A549 (cell line): Measurements from ENCODE around the gene LAMB1. TPM values are rescaled to one million over a fixed set of nuclear protein-coding genes. Genes with fewer than 3 reads are reported as not detected.
A peak's percentile ranks its signal among the peaks of the same experiment; 100 is the strongest.
"Not testable (repeated sequence)": the region's sequence is repeated elsewhere in the genome, so short reads cannot be mapped to it uniquely, and the experiment has no call there.

Experiments used
- ATAC-seq, 2 experiments: fragments of 200-7000 bp in 1 of 2; fragments of >200 bp in 1 of 2; cut with Nextera tagmentation in 1 of 2; cut with Tn5 transposase in 1 of 2; 3 replicates each; pipeline versions ENCODE4 v1.8.0 to v1.9.1; 2018 to 2020; ENCODE audit warnings: mild to moderate bottlenecking in 1 of 2, moderate library complexity in 1 of 2
- CTCF ChIA-PET: fragments of 300-600 bp; sonication (Branson Sonifier 250); formaldehyde crosslinking; extraction: SDS; loops from one replicate; lab custom pipeline; 2021; ENCODE audit warnings: antibody characterized with exemption, inconsistent platforms; lab: Yijun Ruan, JAX
- POLR2A ChIA-PET: fragments of 350-600 bp; formaldehyde crosslinking; extraction: SDS; loops from one replicate; lab custom pipeline; 2021; ENCODE audit warnings: antibody characterized with exemption, inconsistent platforms; lab: Yijun Ruan, JAX
- DNase-seq, 2 experiments: peaks; one replicate each; pipeline versions ENCODE4 v3.0.0 to v3.0.0-alpha.2; 2011 to 2016; ENCODE audit warnings: low read depth in 1 of 2, low spot score in 1 of 2
- FAIRE-seq: peaks from 2 replicates; lab custom pipeline; 2011; peaks lifted over from hg19 to GRCh38; lab: Jason Lieb, UNC
- H3K27ac ChIP-seq, 2 experiments: fragments of >200 bp; sonication (Bioruptor Twin); formaldehyde crosslinking; 3 replicates each; pipeline ENCODE4 v1.5.1; 2016 to 2017
- H3K4me1 ChIP-seq: fragments of >200 bp; sonication (Bioruptor Twin); formaldehyde crosslinking; 3 replicates; pipeline ENCODE4 v1.6.1; 2016
- H3K4me2 ChIP-seq: fragments of >200 bp; sonication (Bioruptor Twin); formaldehyde crosslinking; 3 replicates; pipeline ENCODE4 v1.6.1; 2016
- H3K4me3 ChIP-seq: fragments of >200 bp; sonication (Bioruptor Twin); formaldehyde crosslinking; 3 replicates; pipeline ENCODE4 v1.5.1; 2016
- H3K9me3 ChIP-seq: fragments of >200 bp; sonication (Bioruptor Twin); formaldehyde crosslinking; 3 replicates; pipeline ENCODE4 v1.6.1; 2016
- BCL3 ChIP-seq: fragments of >200 bp; sonication (Bioruptor Twin); formaldehyde crosslinking; IDR thresholded peaks from 3 replicates; pipeline ENCODE4 v1.6.1; 2016
- CBX2 ChIP-seq: fragments of 200-600 bp; sonication (generic); IDR thresholded peaks from 2 replicates; pipeline ENCODE4 v1.6.1; 2016; ENCODE audit warnings: low read depth, mild to moderate bottlenecking, borderline replicate concordance
- CEBPB ChIP-seq, 2 experiments: fragments of >200 bp in 1 of 2; sonication (Bioruptor Twin) in 1 of 2; formaldehyde crosslinking in 1 of 2; IDR thresholded peaks; 2 replicates each; pipeline ENCODE4 v1.6.1; 2012 to 2016
- EP300 ChIP-seq, 2 experiments: fragments of >200 bp; sonication (Bioruptor Twin); formaldehyde crosslinking; IDR thresholded peaks; 2 replicates in 1 of 2; 3 replicates in 1 of 2; pipeline ENCODE4 v1.6.1; 2016 to 2017
- FOSB ChIP-seq: fragments of 250-450 bp; sonication (Bioruptor Pico); IDR thresholded peaks from 2 replicates; pipeline ENCODE4 v1.5.0; 2020; ENCODE audit warnings: mild to moderate bottlenecking, moderate library complexity
- FOXS1 ChIP-seq: fragments of 250-450 bp; sonication (Bioruptor Pico); IDR thresholded peaks from 2 replicates; pipeline ENCODE4 v1.5.0; 2020; ENCODE audit warnings: mild to moderate bottlenecking, moderate library complexity
- HDAC2 ChIP-seq: fragments of 200-600 bp; sonication (generic); IDR thresholded peaks from 2 replicates; pipeline ENCODE4 v1.6.1; 2016
- HOXA7 ChIP-seq: fragments of 250-450 bp; sonication (Bioruptor Pico); IDR thresholded peaks from 2 replicates; pipeline ENCODE4 v1.5.0; 2020; ENCODE audit warnings: mild to moderate bottlenecking, moderate library complexity
- JUN ChIP-seq, 2 experiments: fragments of >200 bp; sonication (Bioruptor Twin); formaldehyde crosslinking; IDR thresholded peaks; 2 replicates in 1 of 2; 3 replicates in 1 of 2; pipeline ENCODE4 v1.6.1; 2016 to 2017
- MAFK ChIP-seq: fragments of 450-650 bp; IDR thresholded peaks from 2 replicates; pipeline ENCODE4 v1.6.1; 2014; ENCODE audit not compliant: partially characterized antibody
- MAZ ChIP-seq: fragments of 150-350 bp; IDR thresholded peaks from 2 replicates; pipeline ENCODE4 v1.6.1; 2014; ENCODE audit warnings: antibody characterized with exemption, low read depth, low read length, borderline replicate concordance
- NPAS2 ChIP-seq: fragments of 250-450 bp; sonication (Bioruptor Pico); IDR thresholded peaks from 2 replicates; pipeline ENCODE4 v1.8.0; 2022; ENCODE audit warnings: mild to moderate bottlenecking, moderate library complexity, borderline replicate concordance
- NR3C1 ChIP-seq: fragments of >200 bp; sonication (Bioruptor Twin); formaldehyde crosslinking; IDR thresholded peaks from 3 replicates; pipeline ENCODE4 v1.6.1; 2017
- PBX3 ChIP-seq: IDR thresholded peaks from 2 replicates; pipeline ENCODE4 v1.6.1; 2012
- POLR2A ChIP-seq: IDR thresholded peaks from 2 replicates; pipeline ENCODE4 v1.6.1; 2012; ENCODE audit warnings: mild to moderate bottlenecking, low read length
- RARB ChIP-seq: fragments of 250-450 bp; sonication (Bioruptor Pico); IDR thresholded peaks from 2 replicates; pipeline ENCODE4 v1.8.0; 2021; ENCODE audit warnings: mild to moderate bottlenecking, moderate library complexity
- ZSCAN20 ChIP-seq: fragments of 250-450 bp; sonication (Bioruptor Pico); IDR thresholded peaks from 2 replicates; pipeline ENCODE4 v1.8.0; 2022; ENCODE audit warnings: mild to moderate bottlenecking, moderate library complexity
- WGBS: methylation state at CpG from one replicate; pipeline ENCODE4 v1.1.6; 2017; ENCODE audit errors: missing lambda C conversion rate; 5-methylcytosine and 5-hydroxymethylcytosine counted together
- polyA plus RNA-seq, 4 experiments: library from polyadenylated mRNA; depleted of rRNA in 3 of 4; stranded (reverse); fragments of >200 nt; fragmentation: RNase III in 1 of 4; extraction: RNeasy Plus Mini Kit Qiagen cat#74134 plus additional on column Dnase treatment in 1 of 4; gene quantifications; 2 replicates in 3 of 4; 3 replicates in 1 of 4; pipeline ENCODE4 v1.2.3, GENCODE V29; 2011 to 2017
- TF ChIP-seq, protein P1 (sequence below): fragments of 200-600 bp; sonication (generic); IDR thresholded peaks from 2 replicates; pipeline ENCODE4 v1.6.1; 2016; ENCODE audit warnings: antibody characterized with exemption, mild to moderate bottlenecking, moderate library complexity

The LAMB1 gene
- polyA plus RNA-seq, 2 of the 4 experiments (the other 2 are of a cell fraction), result 142 to 162 TPM

DNA sequence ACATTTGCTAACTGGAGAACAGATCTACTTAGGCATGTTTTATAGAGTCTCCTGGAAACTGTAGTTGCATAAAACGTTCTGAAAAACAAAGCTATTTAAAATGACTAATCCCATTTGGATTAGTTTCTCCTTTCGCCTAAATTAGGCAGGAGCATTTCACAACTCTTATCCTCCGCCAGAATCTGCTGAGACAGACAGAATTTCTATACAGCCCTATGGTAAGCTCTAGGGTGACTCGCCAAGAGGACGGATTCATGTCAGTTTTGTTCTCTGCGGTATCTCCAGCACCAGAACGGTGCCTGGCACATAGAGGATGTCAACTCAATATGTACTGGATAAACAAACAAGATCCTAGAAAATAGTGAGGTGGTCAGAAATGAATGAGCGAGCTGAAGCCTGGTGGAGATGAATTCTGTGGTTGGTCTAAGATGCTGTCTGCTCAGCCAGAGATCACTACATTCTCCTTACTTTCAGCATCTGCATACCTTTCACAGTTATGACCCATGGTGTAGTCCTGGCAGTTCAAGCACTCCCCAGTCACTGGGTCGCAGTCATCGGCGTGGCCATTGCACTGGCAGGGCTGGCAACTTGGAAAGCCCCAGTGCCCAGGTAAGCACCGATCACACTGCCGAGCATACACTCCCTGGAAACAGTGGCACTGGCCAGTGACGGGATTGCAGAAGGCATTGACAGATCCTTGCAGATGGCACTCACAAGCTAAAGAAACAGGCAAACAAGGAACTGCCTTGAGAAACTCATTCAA, 44.0 kb downstream of the LAMB1 start:
- TF ChIP-seq MAFK (peak; percentile 60), BCL3 (no peak)
- 89% methylated on average over 14 of the region's 14 CpGs for WGBS
- ATAC-seq (peak in 1 of 2 experiments; percentile 21; a peak in 1 of 6 replicates), FAIRE-seq (no peak), DNase-seq (no peak)
- H3K4me3 ChIP-seq, result no peak overlapping the region
- H3K27ac ChIP-seq, result no peak overlapping the region
- no peak overlapping the region for H3K4me2 ChIP-seq
- ChIA-PET CTCF (interaction anchor here (0.6 to 1.9 kb wide), 4 partner anchors 8 to 1873 kb away, joined by 3 to 6 read pairs (median 4); no protein-coding TSS in a partner anchor), POLR2A (no interaction called here)
- H3K9me3 ChIP-seq, result no peaks in the 10 kb centered on the region
- H3K4me1 ChIP-seq, result peaks cover 5% of the 10 kb centered on the region

DNA sequence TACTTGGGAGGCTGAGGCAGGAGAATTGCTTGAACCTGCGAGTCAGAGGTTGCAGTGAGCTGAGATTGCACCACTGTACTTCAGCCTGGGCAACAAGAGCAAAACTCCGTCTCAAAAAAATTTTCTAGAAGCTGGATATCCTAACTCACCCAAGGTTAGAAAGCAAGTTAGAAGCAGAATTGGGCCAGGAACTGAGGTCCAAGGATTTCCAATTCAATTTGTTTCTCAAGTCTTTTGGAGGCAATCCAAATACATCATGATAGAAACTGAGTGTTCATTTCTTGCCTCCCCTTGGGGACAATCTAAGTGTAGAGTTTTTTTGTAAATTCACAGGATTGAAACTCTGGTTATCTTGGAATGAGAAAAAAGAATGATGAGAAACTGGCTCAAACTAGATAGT, 45.5 kb downstream of the LAMB1 start:
- ChIA-PET CTCF (interaction anchor here (0.9 to 1.3 kb wide), 3 partner anchors 8 to 24 kb away, joined by 3 to 5 read pairs (median 3); no protein-coding TSS in a partner anchor), POLR2A (no interaction called here)
- Histone ChIP-seq H3K27ac (no peak overlapping the region), H3K9me3 (no peaks in the 10 kb centered on the region), H3K4me1 (peaks cover 20% of the 10 kb centered on the region), H3K4me3 (no peak overlapping the region), H3K4me2 (no peak overlapping the region)
- ATAC-seq (no peak), FAIRE-seq (no peak), DNase-seq (no peak)
- no peak for TF ChIP-seq NR3C1
- TF ChIP-seq, protein P1, sequence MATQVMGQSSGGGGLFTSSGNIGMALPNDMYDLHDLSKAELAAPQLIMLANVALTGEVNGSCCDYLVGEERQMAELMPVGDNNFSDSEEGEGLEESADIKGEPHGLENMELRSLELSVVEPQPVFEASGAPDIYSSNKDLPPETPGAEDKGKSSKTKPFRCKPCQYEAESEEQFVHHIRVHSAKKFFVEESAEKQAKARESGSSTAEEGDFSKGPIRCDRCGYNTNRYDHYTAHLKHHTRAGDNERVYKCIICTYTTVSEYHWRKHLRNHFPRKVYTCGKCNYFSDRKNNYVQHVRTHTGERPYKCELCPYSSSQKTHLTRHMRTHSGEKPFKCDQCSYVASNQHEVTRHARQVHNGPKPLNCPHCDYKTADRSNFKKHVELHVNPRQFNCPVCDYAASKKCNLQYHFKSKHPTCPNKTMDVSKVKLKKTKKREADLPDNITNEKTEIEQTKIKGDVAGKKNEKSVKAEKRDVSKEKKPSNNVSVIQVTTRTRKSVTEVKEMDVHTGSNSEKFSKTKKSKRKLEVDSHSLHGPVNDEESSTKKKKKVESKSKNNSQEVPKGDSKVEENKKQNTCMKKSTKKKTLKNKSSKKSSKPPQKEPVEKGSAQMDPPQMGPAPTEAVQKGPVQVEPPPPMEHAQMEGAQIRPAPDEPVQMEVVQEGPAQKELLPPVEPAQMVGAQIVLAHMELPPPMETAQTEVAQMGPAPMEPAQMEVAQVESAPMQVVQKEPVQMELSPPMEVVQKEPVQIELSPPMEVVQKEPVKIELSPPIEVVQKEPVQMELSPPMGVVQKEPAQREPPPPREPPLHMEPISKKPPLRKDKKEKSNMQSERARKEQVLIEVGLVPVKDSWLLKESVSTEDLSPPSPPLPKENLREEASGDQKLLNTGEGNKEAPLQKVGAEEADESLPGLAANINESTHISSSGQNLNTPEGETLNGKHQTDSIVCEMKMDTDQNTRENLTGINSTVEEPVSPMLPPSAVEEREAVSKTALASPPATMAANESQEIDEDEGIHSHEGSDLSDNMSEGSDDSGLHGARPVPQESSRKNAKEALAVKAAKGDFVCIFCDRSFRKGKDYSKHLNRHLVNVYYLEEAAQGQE, result no peak
- TF ChIP-seq MAZ, result no peak
- no peak for TF ChIP-seq EP300 (IDR thresholded peaks at IDR 0.05)
- no peak for TF ChIP-seq PBX3
- TF ChIP-seq RARB, result no peak
- no peak for TF ChIP-seq HDAC2
- no peak for TF ChIP-seq POLR2A
- TF ChIP-seq NPAS2 (CRISPR knock-in tag), result no peak
- no peak for TF ChIP-seq FOSB (CRISPR knock-in tag)
- no peak for TF ChIP-seq ZSCAN20 (CRISPR knock-in tag)
- TF ChIP-seq CBX2, result no peak
- TF ChIP-seq FOXS1 (CRISPR knock-in tag), result no peak
- TF ChIP-seq CEBPB (IDR thresholded peaks at IDR 0.05), result no peak
- no peak for TF ChIP-seq JUN (IDR thresholded peaks at IDR 0.05)
- no peak for TF ChIP-seq HOXA7 (CRISPR knock-in tag)
- 93% methylated on average over 2 of the region's 2 CpGs for WGBS

DNA sequence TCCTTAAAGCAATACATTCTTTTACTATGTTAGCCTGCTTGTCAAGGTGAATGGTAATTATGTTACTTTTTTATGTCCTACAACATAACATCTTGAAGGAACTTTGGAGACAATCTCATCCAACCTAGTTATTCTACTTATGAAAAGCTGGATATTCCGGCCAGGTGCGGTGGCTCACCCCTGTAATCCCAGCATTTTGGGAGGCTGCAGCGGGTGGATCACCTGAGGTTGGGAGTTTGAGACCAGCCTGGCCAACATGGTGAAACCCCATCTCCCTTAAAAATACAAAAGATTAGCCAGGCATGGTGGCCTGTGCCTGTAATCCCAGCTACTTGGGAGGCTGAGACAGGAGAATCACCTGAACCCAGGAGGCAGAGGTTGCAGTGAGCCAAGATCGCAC, 46.0 kb downstream of the LAMB1 start:
- H3K4me1 ChIP-seq, result peaks cover 25% of the 10 kb centered on the region
- DNase-seq, POLR2A ChIA-PET, H3K4me3 ChIP-seq, ATAC-seq, H3K4me2 ChIP-seq, FAIRE-seq, H3K27ac ChIP-seq, H3K9me3 ChIP-seq: not testable (repeated sequence)
- WGBS, result 92% methylated on average over 4 of the region's 4 CpGs
- CTCF ChIA-PET, result interaction anchor here (0.9 to 2.0 kb wide), 3 partner anchors 8 to 189 kb away, joined by 3 to 7 read pairs (median 5); no protein-coding TSS in a partner anchor
